B cell (primary cell): ENCODE measurements around the gene FST. TPM values are rescaled to one million over a fixed set of nuclear protein-coding genes. Genes with fewer than 3 reads are reported as not detected.

Experiments used
- ATAC-seq: fragments of 200-7000 bp; cut with Tn5 transposase; one replicate; pipeline ENCODE4 v1.10.0; 2021; ENCODE audit warnings: low read depth, mild to moderate bottlenecking, moderate number of reproducible peaks, moderate library complexity
- CTCF ChIA-PET: fragments of 350-600 bp; sonication (Branson Sonifier 250); formaldehyde crosslinking; loops from one replicate; lab custom pipeline; 2021; ENCODE audit warnings: antibody characterized with exemption, inconsistent platforms; lab: Charles Lee
- POLR2A ChIA-PET: fragments of 350-600 bp; sonication (Branson Sonifier 250); formaldehyde crosslinking; loops from one replicate; lab custom pipeline; 2021; ENCODE audit warnings: antibody characterized with exemption; lab: Charles Lee
- DNase-seq: peaks from one replicate; pipeline ENCODE4 v3.0.0; 2013
- H2AFZ ChIP-seq: 2 replicates; pipeline ENCODE4 v1.6.1; 2012; ENCODE audit warnings: mild to moderate bottlenecking, low read depth, low read length; ENCODE audit not compliant: insufficient read depth, poor library complexity, severe bottlenecking
- H3K27ac ChIP-seq, 2 donors: 1 replicate in 1 of 2; 2 replicates in 1 of 2; pipeline ENCODE4 v1.5.1; 2012 to 2013; ENCODE audit warnings: low read length in 2 of 2, mild to moderate bottlenecking in 2 of 2, moderate library complexity in 1 of 2
- H3K27me3 ChIP-seq, 4 experiments: fragments of 200-600 bp in 1 of 4; sonication (generic) in 1 of 4; replicated peaks in 1 of 4; 1 replicate in 2 of 4; 2 replicates in 2 of 4; pipeline versions ENCODE4 v1.6.1 to v1.7.0; 2013 to 2016; ENCODE audit warnings: low read length in 3 of 4, mild to moderate bottlenecking in 2 of 4, mixed read lengths in 1 of 4, moderate library complexity in 1 of 4; ENCODE audit not compliant: insufficient read depth in 4 of 4, control insufficient read depth in 3 of 4; ENCODE audit errors: control extremely low read depth in 1 of 4
- H3K36me3 ChIP-seq, 2 experiments: replicated peaks in 1 of 2; 1 replicate in 1 of 2; 2 replicates in 1 of 2; pipeline versions ENCODE4 v1.6.1 to v1.7.1; 2013; ENCODE audit warnings: low read length in 1 of 2; ENCODE audit not compliant: insufficient read depth in 2 of 2, control insufficient read depth in 1 of 2; ENCODE audit errors: control extremely low read depth in 1 of 2, extremely low read depth in 1 of 2
- H3K4me1 ChIP-seq, 2 donors: fragments of 200-600 bp in 1 of 2; sonication (generic) in 1 of 2; 1 replicate in 1 of 2; 2 replicates in 1 of 2; pipeline versions ENCODE4 v1.5.1 to v1.6.1; 2013 to 2017; ENCODE audit warnings: low read length in 2 of 2; ENCODE audit not compliant: control insufficient read depth in 2 of 2, insufficient read depth in 2 of 2
- H3K4me2 ChIP-seq: replicated peaks from 2 replicates; pipeline ENCODE3; 2012; ENCODE audit warnings: mild to moderate bottlenecking, low read depth, low read length; ENCODE audit not compliant: poor library complexity, severe bottlenecking
- H3K4me3 ChIP-seq, 5 experiments: fragments of 200-600 bp in 1 of 5; sonication (generic) in 1 of 5; 1 replicate in 3 of 5; 2 replicates in 2 of 5; pipeline versions ENCODE4 v1.5.1 to v1.7.0; 2011 to 2016; ENCODE audit warnings: low read length in 4 of 5, mild to moderate bottlenecking in 4 of 5, low read depth in 2 of 5, control low read depth in 1 of 5, moderate library complexity in 1 of 5; ENCODE audit not compliant: insufficient read depth in 1 of 5; ENCODE audit errors: control extremely low read depth in 1 of 5, extremely low read depth in 1 of 5
- H3K79me2 ChIP-seq: fragments of 200-600 bp; sonication (generic); one replicate; pipeline ENCODE4 v1.6.0; 2016; ENCODE audit warnings: low read length; ENCODE audit not compliant: control insufficient read depth, insufficient read depth
- H3K9ac ChIP-seq: fragments of 200-600 bp; sonication (generic); 2 replicates; pipeline ENCODE4 v1.6.1; 2017; ENCODE audit warnings: mild to moderate bottlenecking, low read length, moderate library complexity
- H3K9me3 ChIP-seq, 3 donors: one replicate each; pipeline versions ENCODE4 v1.6.1 to v1.7.1; 2013; ENCODE audit warnings: low read length in 2 of 3; ENCODE audit not compliant: control insufficient read depth in 2 of 3, insufficient read depth in 1 of 3; ENCODE audit errors: control extremely low read depth in 1 of 3
- H4K20me1 ChIP-seq: 2 replicates; pipeline ENCODE4 v1.6.0; 2012; ENCODE audit warnings: mild to moderate bottlenecking, low read length; ENCODE audit not compliant: insufficient read depth, control insufficient read depth, poor library complexity, severe bottlenecking
- H3K27ac Mint-ChIP-seq: one replicate; pipeline ENCODE4 v1.8.0; 2021; ENCODE audit warnings: mixed read lengths
- H3K27me3 Mint-ChIP-seq: one replicate; pipeline ENCODE4 v1.8.0; 2021; ENCODE audit warnings: mixed read lengths
- H3K4me1 Mint-ChIP-seq: one replicate; pipeline ENCODE4 v1.8.0; 2021; ENCODE audit warnings: mixed read lengths
- H3K4me3 Mint-ChIP-seq: one replicate; pipeline ENCODE4 v1.8.0; 2021; ENCODE audit warnings: mixed read lengths
- H3K9me3 Mint-ChIP-seq: one replicate; pipeline ENCODE4 v1.8.0; 2022; ENCODE audit warnings: mixed read lengths; ENCODE audit not compliant: insufficient read depth
- EZH2 ChIP-seq: IDR thresholded peaks from 2 replicates; pipeline ENCODE4 v1.6.1; 2012; ENCODE audit warnings: borderline replicate concordance, low read depth, mild to moderate bottlenecking, moderate library complexity, low read length; ENCODE audit not compliant: insufficient read depth, poor library complexity, severe bottlenecking
- WGBS: methylation state at CpG from one replicate; pipeline ENCODE4 v1.1.5; 2013; ENCODE audit warnings: missing lambda C conversion rate; ENCODE audit not compliant: insufficient coverage; 5-methylcytosine and 5-hydroxymethylcytosine counted together
- intact Hi-C: fragments of 100-400 bp; cut with micrococcal nuclease; formaldehyde crosslinking; loops from one replicate; pipeline ENCODE4 v1.10.0; 2022
- polyA plus RNA-seq: library from polyadenylated mRNA; depleted of rRNA; stranded (reverse); fragments of >200 nt; gene quantifications from 2 replicates; pipeline ENCODE4 v1.2.3, GENCODE V29; 2012
- total RNA-seq, 2 donors: library from RNA; stranded (reverse); fragments of 120-200 nt in 1 of 2; gene quantifications; 1 replicate in 1 of 2; 2 replicates in 1 of 2; pipeline versions ENCODE4 v1.2.3 to v1.2.4, GENCODE V29; 2013 to 2022
- TF ChIP-seq, protein P1 (sequence below): fragments of 200-600 bp; IDR thresholded peaks from one replicate; pipeline ENCODE4 v1.8.0; 2022; ENCODE audit warnings: antibody characterized with exemption, mild to moderate bottlenecking

The FST gene
- total and polyA plus RNA-seq, 2 donors (not counting 1 experiment from before 2014, with no cell fraction given), result not detected

DNA sequence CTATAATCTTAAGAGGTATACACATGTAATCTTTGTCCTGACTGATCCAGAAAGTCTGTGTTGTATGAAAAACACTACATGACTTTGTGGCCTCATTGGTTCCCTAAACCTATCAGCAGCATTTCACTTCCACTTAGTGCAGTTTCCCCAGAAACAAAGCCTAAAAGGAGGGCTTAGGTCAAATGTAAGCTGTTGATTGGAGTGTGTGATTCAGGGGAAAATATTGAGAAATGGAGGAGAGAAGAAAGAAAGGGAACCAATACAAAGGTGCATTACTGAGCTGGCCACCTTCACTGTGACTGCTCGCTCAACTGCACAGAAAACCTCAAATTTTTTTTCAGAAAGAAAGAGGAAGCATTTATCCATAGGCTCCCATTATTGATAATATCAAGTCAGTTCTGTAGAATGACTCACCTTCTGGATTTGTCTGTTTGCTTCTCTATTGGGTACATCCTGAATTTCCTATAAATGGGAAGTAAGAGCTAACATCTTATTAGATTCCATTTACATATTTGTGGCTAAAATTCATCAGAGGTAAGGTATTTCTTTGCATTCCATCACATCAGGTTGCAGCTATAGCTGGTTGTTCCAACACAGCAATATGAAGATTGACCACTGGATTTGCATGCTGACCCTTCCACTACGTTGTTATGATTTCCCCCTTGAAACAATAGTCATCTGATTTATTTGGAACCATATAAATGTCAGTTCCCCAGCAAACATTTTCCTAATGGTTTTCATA is 10.3 kb upstream of the FST start:
- peaks cover 48% of the 10 kb centered on the region for H3K27me3 Mint-ChIP-seq
- H2AFZ ChIP-seq, result no peak overlapping the region
- no CpG with 5 or more reads among the region's 2 CpGs for WGBS
- no peaks in the 10 kb centered on the region for H4K20me1 ChIP-seq
- no peaks in the 10 kb centered on the region for H3K4me1 Mint-ChIP-seq
- CTCF ChIA-PET, result interaction anchor here (1.1 kb wide), 1 partner anchor 8 kb away, joined by 3 read pairs; no protein-coding TSS in a partner anchor
- H3K4me2 ChIP-seq, result no peak overlapping the region
- H3K9ac ChIP-seq, result no peak overlapping the region
- no peak overlapping the region for H3K27ac Mint-ChIP-seq
- no peak overlapping the region for H3K4me3 Mint-ChIP-seq
- H3K4me1 ChIP-seq, result no peaks in the 10 kb centered on the region
- H3K79me2 ChIP-seq, result no peaks in the 10 kb centered on the region
- no peak overlapping the region for H3K4me3 ChIP-seq
- no peaks in the 10 kb centered on the region for H3K9me3 ChIP-seq
- no peaks in the 10 kb centered on the region for H3K9me3 Mint-ChIP-seq
- DNase-seq, result no peak
- no peaks in the 10 kb centered on the region for H3K36me3 ChIP-seq
- H3K27me3 ChIP-seq, result peaks cover 0 to 12% (median 3%) of the 10 kb centered on the region in 4 experiments
- TF ChIP-seq, protein P1, sequence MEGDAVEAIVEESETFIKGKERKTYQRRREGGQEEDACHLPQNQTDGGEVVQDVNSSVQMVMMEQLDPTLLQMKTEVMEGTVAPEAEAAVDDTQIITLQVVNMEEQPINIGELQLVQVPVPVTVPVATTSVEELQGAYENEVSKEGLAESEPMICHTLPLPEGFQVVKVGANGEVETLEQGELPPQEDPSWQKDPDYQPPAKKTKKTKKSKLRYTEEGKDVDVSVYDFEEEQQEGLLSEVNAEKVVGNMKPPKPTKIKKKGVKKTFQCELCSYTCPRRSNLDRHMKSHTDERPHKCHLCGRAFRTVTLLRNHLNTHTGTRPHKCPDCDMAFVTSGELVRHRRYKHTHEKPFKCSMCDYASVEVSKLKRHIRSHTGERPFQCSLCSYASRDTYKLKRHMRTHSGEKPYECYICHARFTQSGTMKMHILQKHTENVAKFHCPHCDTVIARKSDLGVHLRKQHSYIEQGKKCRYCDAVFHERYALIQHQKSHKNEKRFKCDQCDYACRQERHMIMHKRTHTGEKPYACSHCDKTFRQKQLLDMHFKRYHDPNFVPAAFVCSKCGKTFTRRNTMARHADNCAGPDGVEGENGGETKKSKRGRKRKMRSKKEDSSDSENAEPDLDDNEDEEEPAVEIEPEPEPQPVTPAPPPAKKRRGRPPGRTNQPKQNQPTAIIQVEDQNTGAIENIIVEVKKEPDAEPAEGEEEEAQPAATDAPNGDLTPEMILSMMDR, result no peak
- TF ChIP-seq EZH2, result no peak
- no peak overlapping the region for H3K27ac ChIP-seq
- intact Hi-C loops, result no loop called here
- no peak for ATAC-seq
- POLR2A ChIA-PET, result no interaction called here

DNA sequence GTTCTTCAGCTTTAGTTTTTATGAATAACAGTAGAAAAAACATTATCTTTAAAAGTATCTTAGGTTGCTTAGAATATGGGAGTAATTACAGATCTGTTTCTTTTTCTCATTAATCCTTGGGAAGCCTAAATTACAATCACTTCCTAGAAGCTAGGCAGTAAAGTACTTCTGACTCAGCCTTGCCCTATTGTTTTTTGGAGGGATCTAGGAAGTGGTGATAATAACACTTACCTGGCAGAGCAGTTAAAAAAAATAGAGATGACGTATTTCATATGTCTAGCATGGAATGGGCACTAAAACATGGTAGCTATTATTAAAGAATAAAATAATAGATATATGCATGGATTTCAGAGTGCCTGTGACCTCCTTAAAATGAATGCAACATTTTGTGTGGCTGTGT is 8.2 kb upstream of the FST start:
- H3K27ac ChIP-seq, result no peak overlapping the region
- H4K20me1 ChIP-seq, result no peaks in the 10 kb centered on the region
- no peaks in the 10 kb centered on the region for H3K79me2 ChIP-seq
- no peak for TF ChIP-seq EZH2
- TF ChIP-seq, protein P1, result no peak
- no peak overlapping the region for H3K9ac ChIP-seq
- no peaks in the 10 kb centered on the region for H3K4me1 Mint-ChIP-seq
- no peak overlapping the region for H2AFZ ChIP-seq
- H3K4me1 ChIP-seq, result no peaks in the 10 kb centered on the region
- ATAC-seq (no peak), DNase-seq (no peak)
- no peak overlapping the region for H3K27ac Mint-ChIP-seq
- H3K27me3 ChIP-seq, result peaks cover 0 to 19% (median 3%) of the 10 kb centered on the region in 4 experiments
- CTCF ChIA-PET, result interaction anchor here (0.7 to 1.0 kb wide), 2 partner anchors 9 to 14 kb away, joined by 3 read pairs; no protein-coding TSS in a partner anchor
- no peak overlapping the region for H3K4me3 Mint-ChIP-seq
- peaks cover 57% of the 10 kb centered on the region for H3K27me3 Mint-ChIP-seq
- H3K36me3 ChIP-seq, result no peaks in the 10 kb centered on the region
- H3K4me2 ChIP-seq, result no peak overlapping the region
- H3K9me3 Mint-ChIP-seq, result no peaks in the 10 kb centered on the region
- POLR2A ChIA-PET, result no interaction called here
- no CpG with 5 or more reads among the region's 1 CpG for WGBS
- no peaks in the 10 kb centered on the region for H3K9me3 ChIP-seq
- intact Hi-C loops, result no loop called here
- no peak overlapping the region for H3K4me3 ChIP-seq
